GM18873 (cell line): ENCODE data around the gene CPNE6.

Experiments used
- ATAC-seq: cut with Tn5 transposase; IDR thresholded peaks from one replicate; pipeline ENCODE4 v1.9.1; 2021; ENCODE audit warnings: mild to moderate bottlenecking, moderate library complexity, moderate number of reproducible peaks; ENCODE audit not compliant: unreplicated experiment, low FRiP score

CPNE6 gene

GRCh38 chr14:24054324-24054641 lies 17.1 kb upstream of the CPNE6 start:
- no peak for ATAC-seq

DNA sequence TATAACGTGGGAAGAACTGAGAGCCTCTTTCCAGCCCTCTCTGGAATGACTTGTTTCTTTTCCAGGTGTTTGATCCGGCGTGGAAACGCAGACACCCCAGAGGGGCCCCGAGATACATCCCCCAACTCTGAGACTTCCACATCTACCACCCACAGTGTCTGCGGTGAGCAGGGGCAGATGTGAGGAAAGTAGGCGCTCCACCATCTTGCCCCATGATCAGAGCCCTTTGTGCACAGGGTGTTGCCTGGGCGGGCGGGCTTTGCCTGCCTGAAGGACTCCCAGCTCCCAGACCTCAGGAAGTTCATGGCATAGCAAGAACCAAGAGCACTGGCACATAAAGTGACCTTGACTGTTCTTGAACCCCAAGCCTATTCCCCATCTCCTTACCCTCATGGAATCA lies 16.7 kb upstream of the CPNE6 start:
- no peak for ATAC-seq

GRCh38 chr14:24055971-24056799 lies 15.2 kb upstream of the CPNE6 start:
- ATAC-seq: no peak

DNA sequence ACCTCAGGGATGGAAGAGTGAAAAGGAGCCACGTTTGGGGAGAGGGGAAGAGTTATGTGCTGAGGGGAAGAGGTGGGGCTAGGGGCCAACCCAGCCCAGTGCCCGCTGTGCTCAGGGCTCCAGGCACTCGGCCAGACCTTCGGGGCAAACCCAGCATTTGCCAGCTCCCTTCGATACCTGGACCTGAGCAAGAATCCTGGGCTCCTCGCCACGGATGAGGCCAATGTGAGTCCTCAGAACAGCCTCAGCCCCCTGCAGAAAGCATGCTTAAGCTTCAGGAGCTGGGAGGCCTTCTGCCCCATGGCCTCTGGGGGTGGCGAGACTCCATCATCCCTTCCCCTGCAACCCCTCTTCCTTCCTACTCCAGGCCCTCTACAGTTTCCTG lies 14.6 kb upstream of the CPNE6 start:
- ATAC-seq: no peak

GRCh38 chr14:24057271-24057670 lies 14.1 kb upstream of the CPNE6 start:
- ATAC-seq: no peak

DNA sequence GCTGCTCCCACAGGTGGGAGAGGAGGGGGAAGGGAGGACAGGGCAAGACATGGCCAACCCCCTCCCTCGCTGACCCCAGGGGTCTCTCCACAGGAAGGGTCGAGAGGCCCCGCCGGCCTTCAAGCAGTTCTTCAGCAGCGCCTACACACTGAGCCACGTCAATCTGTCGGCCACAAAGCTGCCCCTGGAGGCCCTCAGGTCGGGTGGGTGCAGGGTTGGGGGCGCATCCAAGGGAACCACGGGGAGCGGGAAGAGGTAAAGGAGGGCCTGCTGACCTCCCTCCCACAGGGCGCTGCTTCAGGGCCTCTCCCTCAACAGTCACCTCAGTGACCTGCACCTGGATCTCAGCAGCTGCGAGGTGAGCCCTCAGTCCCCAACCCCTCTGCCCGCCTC lies 13.5 kb upstream of the CPNE6 start:
- no peak for ATAC-seq

GRCh38 chr14:24058260-24058950 lies 13.0 kb upstream of the CPNE6 start:
- no peak for ATAC-seq

DNA sequence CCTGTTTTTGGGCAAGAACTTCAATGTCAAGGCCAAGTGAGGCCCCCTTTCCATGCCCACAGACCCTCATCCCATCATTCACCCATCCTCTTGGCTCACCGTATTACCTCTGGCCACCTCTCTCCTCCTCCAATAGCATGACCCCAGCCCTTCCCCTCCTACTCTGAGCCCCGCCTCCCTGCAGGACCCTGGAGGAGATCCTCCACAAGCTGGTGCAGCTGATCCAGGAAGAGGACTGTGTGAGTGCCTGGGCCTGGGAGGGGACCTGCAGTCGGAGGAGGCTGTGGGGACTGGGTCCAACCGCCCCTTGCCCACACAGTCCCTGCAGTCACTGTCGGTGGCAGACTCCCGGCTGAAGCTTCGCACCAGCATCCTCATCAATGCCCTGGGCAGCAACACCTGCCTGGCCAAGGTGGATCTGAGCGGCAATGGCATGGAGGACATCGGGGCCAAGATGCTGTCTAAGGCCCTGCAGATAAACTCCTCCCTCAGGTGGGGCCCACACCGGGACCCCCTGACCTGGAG lies 12.3 kb upstream of the CPNE6 start:
- ATAC-seq: no peak

DNA sequence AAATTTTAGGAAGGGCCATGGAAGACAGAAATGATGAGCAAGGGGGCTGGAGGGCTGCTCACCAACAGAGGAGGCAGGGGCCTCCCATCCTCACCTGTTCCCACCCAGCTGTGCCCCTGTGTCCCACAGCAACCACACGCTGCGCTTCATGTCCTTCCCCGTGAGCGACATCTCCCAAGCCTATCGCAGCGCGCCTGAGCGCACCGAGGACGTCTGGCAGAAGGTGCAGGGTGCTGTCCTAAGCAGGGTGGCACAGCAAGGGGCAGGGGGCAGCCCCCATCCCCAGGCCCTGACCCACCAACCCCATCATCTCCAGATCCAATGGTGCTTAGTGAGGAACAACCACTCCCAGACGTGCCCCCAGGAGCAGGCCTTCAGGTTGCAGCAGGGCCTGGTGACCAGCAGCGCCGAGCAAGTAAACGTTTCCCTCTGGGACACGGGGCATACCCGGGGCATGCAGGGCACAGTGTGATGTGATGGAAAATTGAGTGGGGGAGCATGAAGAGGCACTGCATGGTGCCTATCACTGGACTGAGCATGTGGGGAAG lies 11.4 kb upstream of the CPNE6 start:
- no peak for ATAC-seq

GRCh38 chr14:24060443-24060842 lies 10.9 kb upstream of the CPNE6 start:
- ATAC-seq: no peak

DNA sequence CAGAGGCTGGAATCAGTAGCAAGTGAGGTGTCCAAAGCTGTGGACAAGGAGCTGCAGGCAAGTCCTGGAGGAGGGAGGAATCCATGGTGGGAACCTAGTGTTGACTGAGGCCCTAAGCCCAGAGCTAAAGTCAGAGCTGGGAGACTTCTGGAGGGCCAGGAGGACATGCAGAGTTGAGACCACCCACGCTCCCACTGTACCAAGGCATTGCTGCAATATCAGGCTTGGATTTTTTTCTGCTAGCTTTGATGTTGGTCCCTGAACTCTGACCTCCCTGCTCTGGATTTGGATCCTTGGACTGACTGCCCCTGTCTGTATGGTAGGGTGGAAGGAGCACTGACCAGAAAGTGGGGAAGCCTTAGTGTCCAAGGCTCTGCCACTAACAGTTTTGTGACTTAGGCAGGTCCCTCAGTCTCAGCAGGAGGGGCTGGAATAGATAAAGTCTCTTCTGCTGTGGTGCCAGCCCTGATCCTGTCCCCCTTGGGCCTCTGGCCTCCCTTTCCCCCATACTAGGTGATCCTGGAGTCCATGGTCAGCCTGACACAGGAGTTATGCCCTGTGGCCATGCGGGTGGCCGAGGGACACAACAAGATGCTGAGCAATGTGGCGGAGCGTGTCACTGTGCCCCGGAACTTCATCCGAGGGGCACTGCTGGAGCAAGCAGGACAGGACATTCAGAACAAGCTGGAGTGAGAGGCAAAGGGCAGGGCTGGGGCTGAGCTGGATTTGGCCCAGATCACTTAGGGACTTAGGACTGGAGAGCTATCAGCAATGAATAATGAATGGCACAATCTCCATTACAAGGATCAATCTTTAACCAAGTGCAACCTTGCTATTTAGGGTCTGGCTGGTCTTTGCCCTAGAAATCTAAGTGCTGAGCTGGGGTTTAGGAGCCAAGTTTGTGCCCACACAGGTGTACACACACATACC lies 10.1 kb upstream of the CPNE6 start:
- no peak for ATAC-seq

- ATAC-seq: no peak
These were observed 9.0 kb upstream of the CPNE6 start for GRCh38 chr14:24062216-24062980.

DNA sequence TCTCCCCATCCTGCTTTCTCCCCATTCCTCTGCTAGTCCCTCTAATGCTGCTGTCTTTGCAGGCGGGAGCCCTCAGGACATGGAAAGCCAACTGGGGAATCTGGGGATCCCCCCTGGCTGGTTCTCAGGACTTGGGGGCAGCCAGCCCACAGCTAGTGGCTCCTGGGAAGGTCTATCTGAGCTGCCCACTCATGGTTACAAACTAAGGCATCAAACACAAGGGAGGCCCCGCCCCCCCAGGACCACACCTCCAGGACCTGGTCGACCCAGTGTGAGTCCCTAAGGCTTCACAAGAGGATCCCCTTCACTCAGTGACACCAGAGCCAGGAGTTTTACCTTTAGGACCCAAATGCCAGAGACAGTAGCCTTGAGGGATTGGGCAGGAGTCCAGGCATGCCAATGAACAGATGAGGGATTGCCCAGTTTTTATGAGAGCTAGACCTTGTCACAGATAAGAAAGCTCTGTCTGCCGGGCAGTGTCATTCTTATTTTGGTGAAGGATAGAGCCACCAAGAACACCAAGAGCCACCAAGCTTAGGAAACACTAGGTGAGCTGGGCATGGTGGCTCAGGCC lies 8.0 kb upstream of the CPNE6 start:
- no peak for ATAC-seq

- ATAC-seq: no peak
These were observed 7.1 kb upstream of the CPNE6 start for GRCh38 chr14:24064091-24064795.

DNA sequence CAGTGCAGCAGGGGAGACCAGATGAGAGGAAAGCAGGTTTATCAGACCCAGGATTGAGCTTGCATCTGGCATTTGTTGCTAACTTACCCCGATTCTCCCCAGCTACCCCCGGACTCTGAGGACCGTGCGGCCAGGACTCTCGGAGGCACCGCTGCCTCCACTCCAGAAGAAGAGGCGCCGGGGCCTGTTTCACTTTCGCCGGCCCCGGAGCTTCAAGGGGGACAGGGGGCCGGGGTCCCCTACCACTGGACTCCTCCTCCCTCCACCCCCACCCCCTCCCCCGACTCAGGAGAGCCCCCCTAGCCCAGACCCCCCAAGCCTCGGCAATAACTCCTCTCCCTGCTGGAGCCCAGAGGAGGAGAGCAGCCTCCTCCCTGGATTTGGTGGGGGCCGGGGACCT lies 6.5 kb upstream of the CPNE6 start:
- no peak for ATAC-seq

DNA sequence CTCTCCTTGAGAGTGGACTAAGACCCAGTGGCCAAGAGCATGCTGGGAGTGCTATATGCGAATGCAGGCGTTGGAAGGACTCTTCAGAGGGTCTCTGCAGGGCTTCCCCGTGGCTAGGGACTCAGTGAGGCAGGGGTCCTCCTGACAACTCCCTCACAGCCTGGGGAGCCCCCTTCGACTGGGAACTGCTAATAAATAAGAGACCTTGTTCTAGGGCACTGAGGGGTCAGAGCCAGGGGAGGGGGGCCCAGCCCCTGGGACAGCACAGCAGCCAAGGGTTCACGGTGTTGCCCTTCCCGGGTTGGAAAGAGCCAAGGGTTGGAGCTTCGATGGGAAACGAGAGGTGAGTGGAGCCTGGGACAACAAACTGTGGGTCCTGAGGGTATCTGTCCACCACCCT lies 6.0 kb upstream of the CPNE6 start:
- ATAC-seq: no peak

GRCh38 chr14:24066496-24067132 lies 4.7 kb upstream of the CPNE6 start:
- ATAC-seq: no peak
